Coronary artery (tissue), 2 donors: Measurements from ENCODE around the gene USP17L18.
"Not testable (repeated sequence)": the region's sequence is repeated elsewhere in the genome, so short reads cannot be mapped to it uniquely, and the experiment has no call there.

Experiments
- DNase-seq: peaks from one replicate; pipeline ENCODE4 v3.0.0-alpha.2; 2017; ENCODE audit warnings: low spot score
- H3K27ac ChIP-seq, 2 donors: fragments of 200-600 bp; sonication (generic); one replicate each; pipeline ENCODE4 v1.5.1; 2016 to 2019
- H3K4me3 ChIP-seq: fragments of 200-600 bp; sonication (generic); 2 replicates; pipeline ENCODE4 v1.5.1; 2016; ENCODE audit warnings: mild to moderate bottlenecking, moderate library complexity

The USP17L18 gene

GRCh38 chr4:9247953-9248680 is at the start of gene USP17L18:
USP17L18 (plus strand) TSS chr4:9248630; CDS start chr4:9248630, 0 bp downstream.
- not testable (repeated sequence) for H3K27ac ChIP-seq, H3K4me3 ChIP-seq
- DNase-seq, result peak; percentile 41

GRCh38 chr4:9210357-9210756 is 38.1 kb upstream of the USP17L18 start, which contains the start of gene USP17L10:
USP17L10 (plus strand) TSS chr4:9210657; CDS start chr4:9210657, 0 bp downstream.
- DNase-seq, H3K4me3 ChIP-seq, H3K27ac ChIP-seq: not testable (repeated sequence)

GRCh38 chr4:9214701-9215100 is 33.7 kb upstream of the USP17L18 start:
- H3K4me3 ChIP-seq, DNase-seq, H3K27ac ChIP-seq: not testable (repeated sequence)

GRCh38 chr4:9215105-9215504 is 33.3 kb upstream of the USP17L18 start, which contains the start of gene USP17L11:
USP17L11 (plus strand) TSS chr4:9215405; CDS start chr4:9215405, 0 bp downstream.
- not testable (repeated sequence) for H3K4me3 ChIP-seq, DNase-seq, H3K27ac ChIP-seq

- H3K27ac ChIP-seq, DNase-seq, H3K4me3 ChIP-seq: not testable (repeated sequence)
Measured at GRCh38 chr4:9219852-9220251, 28.6 kb upstream of the USP17L18 start, which contains the start of gene USP17L12. USP17L12 (plus strand) TSS chr4:9220152; CDS start chr4:9220152, 0 bp downstream.

GRCh38 chr4:9224596-9224995 is 23.8 kb upstream of the USP17L18 start, which contains the start of gene USP17L13:
USP17L13 (plus strand) TSS chr4:9224896; CDS start chr4:9224896, 0 bp downstream.
- not testable (repeated sequence) for H3K4me3 ChIP-seq, H3K27ac ChIP-seq, DNase-seq

GRCh38 chr4:9230249-9230648 is 18.2 kb upstream of the USP17L18 start:
- H3K4me3 ChIP-seq, H3K27ac ChIP-seq, DNase-seq: not testable (repeated sequence)

- H3K27ac ChIP-seq, H3K4me3 ChIP-seq, DNase-seq: not testable (repeated sequence)
Measured at GRCh38 chr4:9234085-9234484, 14.3 kb upstream of the USP17L18 start, which contains the start of gene USP17L15. USP17L15 (plus strand) TSS chr4:9234385; CDS start chr4:9234385, 0 bp downstream.

- not testable (repeated sequence) for H3K4me3 ChIP-seq, H3K27ac ChIP-seq
- peak; percentile 40 for DNase-seq
Measured at GRCh38 chr4:9238461-9238860, 10.0 kb upstream of the USP17L18 start.

GRCh38 chr4:9243579-9243978 is 4.9 kb upstream of the USP17L18 start, which contains the start of gene USP17L17:
USP17L17 (plus strand) TSS chr4:9243879; CDS start chr4:9243879, 0 bp downstream.
- not testable (repeated sequence) for DNase-seq, H3K27ac ChIP-seq, H3K4me3 ChIP-seq

GRCh38 chr4:9253078-9253477 is 4.6 kb downstream of the USP17L18 start, which contains the start of gene USP17L19:
USP17L19 (plus strand) TSS chr4:9253378; CDS start chr4:9253378, 0 bp downstream.
- H3K27ac ChIP-seq, H3K4me3 ChIP-seq, DNase-seq: not testable (repeated sequence)

GRCh38 chr4:9257824-9258223 is 9.4 kb downstream of the USP17L18 start, which contains the start of gene USP17L20:
USP17L20 (plus strand) TSS chr4:9258124; CDS start chr4:9258124, 0 bp downstream.
- H3K4me3 ChIP-seq, DNase-seq: not testable (repeated sequence)

GRCh38 chr4:9262572-9262971 is 14.1 kb downstream of the USP17L18 start, which contains the start of gene USP17L21:
USP17L21 (plus strand) TSS chr4:9262872; CDS start chr4:9262872, 0 bp downstream.
- not testable (repeated sequence) for H3K27ac ChIP-seq, H3K4me3 ChIP-seq, DNase-seq

More at GRCh38 chr4:9257824-9258223, 9.4 kb downstream of the USP17L18 start, which contains the start of gene USP17L20:
- not testable (repeated sequence) for H3K27ac ChIP-seq

GRCh38 chr4:9267319-9267718 is 18.9 kb downstream of the USP17L18 start, which contains the start of gene USP17L22:
USP17L22 (plus strand) TSS chr4:9267619; CDS start chr4:9267619, 0 bp downstream.
- not testable (repeated sequence) for H3K4me3 ChIP-seq, H3K27ac ChIP-seq, DNase-seq

- not testable (repeated sequence) for H3K4me3 ChIP-seq, DNase-seq, H3K27ac ChIP-seq
Measured at GRCh38 chr4:9271719-9272118, 23.3 kb downstream of the USP17L18 start.
